PC-9 (cell line): ENCODE measurements around the gene GPR146. TPM values are rescaled to one million over a fixed set of nuclear protein-coding genes. Genes with fewer than 3 reads are reported as not detected.
A peak's percentile ranks its signal among the peaks of the same experiment; 100 is the strongest.

ENCODE experiments used
- BruUV-seq: library from RNA; stranded (reverse); fragments of 400-500 nt; replicated peaks from 2 replicates; lab custom pipeline; 2021; lab: Mats Ljungman, UMichigan
- CTCF ChIA-PET: fragments of 300-600 bp; sonication (Branson Sonifier 250); formaldehyde crosslinking; loops from one replicate; lab custom pipeline; 2022; ENCODE audit warnings: antibody characterized with exemption; lab: Charles Lee
- POLR2A ChIA-PET: fragments of 300-600 bp; sonication (Branson Sonifier 250); formaldehyde crosslinking; loops from one replicate; lab custom pipeline; 2022; ENCODE audit warnings: antibody characterized with exemption; ENCODE audit not compliant: unreplicated experiment; lab: Charles Lee
- DNase-seq, 2 experiments: peaks; one replicate each; pipeline versions ENCODE4 v3.0.0 to v3.0.0-alpha.2; 2015 to 2022; ENCODE audit warnings: mixed read lengths in 1 of 2
- H2AFZ ChIP-seq: fragments of 200-600 bp; sonication (generic); 2 replicates; pipeline ENCODE4 v1.8.1; 2017; ENCODE audit warnings: antibody characterized with exemption
- H3F3A ChIP-seq: fragments of 200-600 bp; sonication (generic); 2 replicates; pipeline ENCODE4 v1.8.1; 2017; ENCODE audit warnings: antibody characterized with exemption, mild to moderate bottlenecking, low read depth; ENCODE audit not compliant: insufficient read depth
- H3K27ac ChIP-seq: fragments of 200-600 bp; sonication (generic); 2 replicates; pipeline ENCODE4 v1.6.1; 2016; ENCODE audit warnings: mixed run types
- H3K27me3 ChIP-seq: fragments of 200-600 bp; sonication (generic); 2 replicates; pipeline ENCODE4 v1.6.1; 2016; ENCODE audit warnings: low read depth, mixed run types; ENCODE audit not compliant: insufficient read depth
- H3K36me3 ChIP-seq: fragments of 200-600 bp; sonication (generic); 2 replicates; pipeline ENCODE4 v1.6.1; 2016; ENCODE audit warnings: low read depth, mixed run types
- H3K4me1 ChIP-seq: fragments of 200-600 bp; sonication (generic); replicated peaks from 2 replicates; pipeline ENCODE4 v1.6.1; 2016; ENCODE audit warnings: mixed run types; ENCODE audit not compliant: insufficient read depth
- H3K4me2 ChIP-seq: fragments of 200-600 bp; sonication (generic); 2 replicates; pipeline ENCODE4 v1.6.1; 2017; ENCODE audit warnings: mixed run types
- H3K4me3 ChIP-seq: fragments of 200-600 bp; sonication (generic); 2 replicates; pipeline ENCODE4 v1.6.1; 2016; ENCODE audit warnings: mixed run types
- H3K79me2 ChIP-seq: fragments of 200-600 bp; sonication (generic); 2 replicates; pipeline ENCODE4 v1.6.1; 2017; ENCODE audit warnings: low read depth, mixed run types
- H3K9me2 ChIP-seq: fragments of 200-600 bp; sonication (generic); 2 replicates; pipeline ENCODE4 v1.8.1; 2017; ENCODE audit warnings: mild to moderate bottlenecking; ENCODE audit not compliant: insufficient read depth
- H3K9me3 ChIP-seq: fragments of 200-600 bp; sonication (generic); 2 replicates; pipeline ENCODE4 v1.8.1; 2016; ENCODE audit warnings: low read depth; ENCODE audit not compliant: insufficient read depth
- H4K20me1 ChIP-seq: fragments of 200-600 bp; sonication (generic); 2 replicates; pipeline ENCODE4 v1.8.1; 2017; ENCODE audit not compliant: insufficient read depth
- CTCF ChIP-seq: fragments of 200-600 bp; sonication (generic); conservative IDR thresholded peaks from 2 replicates; pipeline ENCODE4 v1.6.1; 2017; ENCODE audit warnings: mixed run types, antibody characterized with exemption, mild to moderate bottlenecking, moderate library complexity
- EZH2 ChIP-seq: fragments of 200-600 bp; sonication (generic); IDR thresholded peaks from 2 replicates; pipeline ENCODE4 v1.8.0; 2017; ENCODE audit warnings: antibody characterized with exemption, low read depth
- intact Hi-C: fragments of 100-400 bp; cut with micrococcal nuclease; formaldehyde crosslinking; loops from one replicate; pipeline ENCODE4 v1.10.0; 2022; ENCODE audit not compliant: unreplicated experiment
- microRNA-seq: library from miRNA; unstranded; fragments of <30 nt; microRNA quantifications from one replicate; pipeline ENCODE4 v1.2.0, GENCODE V29; 2021; ENCODE audit warnings: borderline number of aligned reads, borderline replicate concordance
- total RNA-seq: library from RNA; stranded (reverse); gene quantifications from 2 replicates; pipeline ENCODE4 v1.2.3, GENCODE V29; 2021

Gene GPR146
- total RNA-seq, 1 experiment from 2014 or later: 3.4 TPM

GRCh38 chr7:1106793-1107421 is 62.6 kb downstream of the GPR146 start:
- Histone ChIP-seq H3K36me3 (no peaks in the 10 kb centered on the region), H3K4me3 (no peak overlapping the region), H4K20me1 (peaks cover 26% of the 10 kb centered on the region), H3K9me3 (no peaks in the 10 kb centered on the region), H2AFZ (no peak overlapping the region), H3K4me1 (no peaks in the 10 kb centered on the region), H3K79me2 (no peaks in the 10 kb centered on the region; the same call in 1 of the 2 replicates), H3F3A (no peaks in the 10 kb centered on the region), H3K4me2 (no peak overlapping the region), H3K27ac (no peak overlapping the region), H3K27me3 (no peaks in the 10 kb centered on the region), H3K9me2 (no peaks in the 10 kb centered on the region)
- ChIA-PET CTCF (no interaction called here), POLR2A (no interaction called here)
- no peak for DNase-seq
- intact Hi-C loops: no loop called here
- TF ChIP-seq CTCF (no peak), EZH2 (no peak)
- BruUV-seq: no TSS peak

DNA sequence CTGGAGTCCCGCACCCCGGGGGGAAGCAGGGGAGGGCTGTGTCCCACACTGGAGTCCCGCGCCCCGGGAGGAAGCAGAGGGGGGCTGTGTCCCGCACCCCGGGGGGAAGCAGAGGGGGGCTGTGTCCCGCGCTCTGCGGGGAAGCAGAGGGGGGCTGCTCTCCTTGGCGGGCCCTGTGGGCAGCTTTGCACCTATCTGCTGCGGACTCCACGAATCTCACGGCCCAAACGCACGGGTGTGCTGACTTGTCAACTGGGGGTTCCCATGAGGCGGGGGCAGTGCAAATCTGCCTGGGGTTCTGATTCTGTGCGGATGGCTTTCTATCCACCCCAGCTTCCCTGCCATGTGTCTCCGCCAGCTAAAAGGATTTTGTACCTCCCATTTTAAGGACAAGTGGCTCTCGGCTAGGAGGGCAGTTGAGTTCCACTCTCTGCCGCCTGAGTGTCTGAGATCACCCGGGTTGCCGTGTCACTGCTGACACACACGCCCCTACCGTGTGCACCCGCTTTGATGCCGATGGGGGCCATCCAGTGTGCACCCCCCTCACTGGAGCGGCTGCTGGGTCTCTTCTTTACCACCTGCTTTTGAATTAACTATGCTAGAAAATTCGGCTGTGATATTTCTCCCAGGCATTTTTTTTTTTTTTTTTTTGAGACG is 64.0 kb downstream of the GPR146 start:
- Histone ChIP-seq H3K36me3 (no peaks in the 10 kb centered on the region), H3K27me3 (no peaks in the 10 kb centered on the region), H3K9me3 (no peaks in the 10 kb centered on the region), H3F3A (no peaks in the 10 kb centered on the region), H3K4me3 (no peak overlapping the region), H3K4me2 (no peak overlapping the region), H3K79me2 (no peaks in the 10 kb centered on the region), H2AFZ (no peak overlapping the region), H3K27ac (no peak overlapping the region), H3K9me2 (no peaks in the 10 kb centered on the region), H4K20me1 (peaks cover 26% of the 10 kb centered on the region), H3K4me1 (no peaks in the 10 kb centered on the region)
- BruUV-seq: no TSS peak
- TF ChIP-seq CTCF (no peak), EZH2 (no peak)
- intact Hi-C loops: no loop called here
- CTCF ChIA-PET: interaction anchor here (0.6 to 0.7 kb wide), 2 partner anchors 274 to 447 kb away, joined by 3 to 5 read pairs; partner anchors contain the start of gene TMEM184A
- no peak for DNase-seq
- POLR2A ChIA-PET: no interaction called here

Small RNAs within 50 kb of the gene (microRNA-seq; reads per million reads assigned to microRNA genes)
- gene MIR339: 1,063 reads per million, percentile 76 among the genes with 10 or more reads in this experiment

Other genes starting within 250 kb of the GPR146 start
- gene SUN1, start 212.1 kb upstream of the GPR146 start, total RNA-seq: 245 and 272 TPM in 2 replicates
- 120 and 166 TPM in 2 replicates for gene GET4, start 168.0 kb upstream of the GPR146 start, total RNA-seq
- gene ADAP1, start 89.9 kb upstream of the GPR146 start, total RNA-seq: 73.9 and 102 TPM in 2 replicates
- gene COX19, start 69.0 kb upstream of the GPR146 start, total RNA-seq: 28.9 and 29.3 TPM in 2 replicates
- 0.63 TPM in 1 of 2 replicates, not detected in the other for gene CYP2W1, start 61.4 kb upstream of the GPR146 start, total RNA-seq
- gene GPER1, start 43.6 kb downstream of the GPR146 start, total RNA-seq: 0.37 and 0.85 TPM in 2 replicates
- 51.2 and 65.1 TPM in 2 replicates for gene ZFAND2A, start 115.7 kb downstream of the GPR146 start, total RNA-seq
- not detected in 2 replicates for gene UNCX, start 188.3 kb downstream of the GPR146 start, total RNA-seq